GM12865 (cell line): ENCODE data around the gene BHMT.
"Not testable (repeated sequence)": the region's sequence is repeated elsewhere in the genome, so short reads cannot be mapped to it uniquely, and the experiment has no call there.

ENCODE experiments used
- DNase-seq: peaks from one replicate; pipeline ENCODE4 v3.0.0; 2010; ENCODE audit warnings: low read depth
- H3K4me3 ChIP-seq: 2 replicates; pipeline ENCODE4 v1.5.1; 2011; ENCODE audit warnings: mild to moderate bottlenecking, low read depth, low read length, control low read depth
- CTCF ChIP-seq: IDR thresholded peaks from 2 replicates; pipeline ENCODE4 v1.5.1; 2011; ENCODE audit warnings: low read length, control low read depth, low read depth, inconsistent platforms; ENCODE audit not compliant: insufficient read depth; ENCODE audit errors: missing control alignments

The BHMT gene

DNA sequence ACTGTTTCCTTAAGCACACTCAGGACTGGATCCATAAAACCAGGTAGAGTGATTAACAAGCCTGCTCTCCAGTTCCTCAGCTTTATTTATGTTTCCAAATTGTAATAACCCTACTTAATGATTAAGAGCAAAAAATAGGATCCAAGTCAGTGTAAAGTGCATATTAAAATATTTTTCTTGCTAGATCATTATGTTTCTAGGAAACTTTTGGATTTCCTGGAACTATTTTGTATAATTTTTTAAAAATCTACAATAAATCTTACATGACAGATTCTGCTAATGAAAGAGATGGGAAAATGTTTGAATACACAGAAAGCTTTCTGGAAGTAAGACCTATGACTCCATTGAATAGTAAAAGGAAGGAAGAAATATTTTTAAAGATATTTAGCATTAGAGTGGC is 35.5 kb downstream of the BHMT start:
- no peak for TF ChIP-seq CTCF
- no peak for DNase-seq

GRCh38 chr5:79149433-79149832 is 37.8 kb downstream of the BHMT start:
- H3K4me3 ChIP-seq: no peak overlapping the region
- TF ChIP-seq CTCF: no peak
- DNase-seq: no peak

More for the DNA sequence above, 35.5 kb downstream of the BHMT start:
- H3K4me3 ChIP-seq: no peak overlapping the region

GRCh38 chr5:79151942-79152671 is 40.5 kb downstream of the BHMT start:
- no peak for DNase-seq
- TF ChIP-seq CTCF: no peak
- H3K4me3 ChIP-seq: no peak overlapping the region

- TF ChIP-seq CTCF: no peak
- DNase-seq: no peak
- H3K4me3 ChIP-seq: no peak overlapping the region
Observed at GRCh38 chr5:79157305-79157704, 45.7 kb downstream of the BHMT start.

DNA sequence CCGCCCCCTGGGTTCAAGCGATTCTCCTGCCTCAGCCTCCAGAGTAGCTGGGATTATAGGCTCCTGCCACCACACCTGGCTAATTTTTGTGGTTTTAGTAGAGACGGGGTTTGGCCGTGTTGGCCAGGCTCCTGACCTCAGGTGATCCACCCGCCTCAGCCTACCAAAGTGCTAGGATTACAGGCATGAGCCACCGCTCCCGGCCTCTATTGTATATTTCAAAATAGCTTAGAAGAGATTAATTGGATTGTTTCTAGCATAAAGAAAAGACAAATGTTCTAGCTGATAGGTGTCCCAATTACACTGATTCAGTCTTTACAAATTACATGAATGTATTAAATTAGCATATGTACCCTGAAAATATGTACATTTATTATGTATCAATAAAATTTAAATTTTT is 50.0 kb downstream of the BHMT start:
- not testable (repeated sequence) for DNase-seq, H3K4me3 ChIP-seq

GRCh38 chr5:79168031-79168430 is 56.4 kb downstream of the BHMT start:
- no peak for TF ChIP-seq CTCF
- DNase-seq: no peak
- H3K4me3 ChIP-seq: no peak overlapping the region

DNA sequence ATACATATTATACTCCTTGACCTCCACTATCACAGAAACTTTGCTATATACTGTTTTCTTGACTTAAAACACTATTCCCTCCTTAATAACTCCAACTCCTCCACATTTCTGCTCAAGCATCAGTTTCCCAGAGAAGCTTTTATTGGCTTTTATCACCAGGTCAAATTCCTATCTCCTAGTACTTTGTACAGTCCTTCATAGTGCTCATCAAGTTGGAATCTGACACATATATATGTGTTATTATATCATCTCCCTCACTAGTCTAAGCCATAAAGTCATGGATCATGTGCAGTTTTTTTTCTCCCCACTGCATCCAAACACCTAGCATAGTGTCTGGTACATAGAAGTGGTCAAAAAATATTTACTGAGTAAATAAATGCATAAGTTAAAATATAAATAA is 59.1 kb downstream of the BHMT start:
- DNase-seq: no peak
- no peak overlapping the region for H3K4me3 ChIP-seq
- no peak for TF ChIP-seq CTCF
